HCT116 (cell line): ENCODE results near the gene SIRT6. TPM values are rescaled to one million over a fixed set of nuclear protein-coding genes. Genes with fewer than 3 reads are reported as not detected.

ENCODE experiments used
- ATAC-seq: fragments of 200-7000 bp; cut with Tn5 transposase; 2 replicates; pipeline ENCODE4 v1.9.1; 2020; ENCODE audit warnings: mild to moderate bottlenecking, moderate library complexity
- BruUV-seq: library from RNA; stranded (reverse); fragments of 400-500 nt; replicated peaks from 2 replicates; lab custom pipeline; 2021; lab: Mats Ljungman, UMichigan
- CTCF ChIA-PET: fragments of 300-600 bp; sonication (Branson Sonifier 250); formaldehyde crosslinking; loops from one replicate; lab custom pipeline; 2021; ENCODE audit warnings: antibody characterized with exemption; lab: Charles Lee
- POLR2A ChIA-PET: fragments of 300-600, 350-600 bp; sonication (Branson Sonifier 250); formaldehyde crosslinking; loops from one replicate; lab custom pipeline; 2021; ENCODE audit warnings: antibody characterized with exemption; lab: Charles Lee
- RAD21 ChIA-PET, 2 experiments: fragments of 300-600 bp; sonication (Branson Sonifier 250); formaldehyde crosslinking; loops; one replicate each; lab custom pipeline; 2023; ENCODE audit warnings: low total read pairs in 2 of 2; ENCODE audit not compliant: uncharacterized antibody in 2 of 2, unreplicated experiment in 2 of 2, low non-redundant PET in 1 of 2; lab: Charles Lee
- DNase-seq: peaks from one replicate; pipeline ENCODE4 v3.0.0-alpha.2; 2010; ENCODE audit warnings: low read depth, low spot score
- H2AFZ ChIP-seq: fragments of 200-600 bp; shearing (Covaris generic), sonication (generic); 2 replicates; pipeline ENCODE4 v1.6.1; 2017; ENCODE audit warnings: low read depth, mixed run types, mixed read lengths, antibody characterized with exemption, low read length; ENCODE audit not compliant: poor library complexity, severe bottlenecking
- H3K27ac ChIP-seq: 2 replicates; pipeline ENCODE4 v1.5.1; 2012; ENCODE audit warnings: low read depth, low read length
- H3K27me3 ChIP-seq: fragments of 200-600 bp; sonication (generic); 2 replicates; pipeline ENCODE4 v1.6.1; 2016; ENCODE audit warnings: mixed run types, low read length, mixed read lengths; ENCODE audit not compliant: insufficient read depth
- H3K36me3 ChIP-seq, 2 experiments: fragments of 200-500 bp in 1 of 2; fragments of 200-600 bp in 1 of 2; sonication (Bioruptor generic) in 1 of 2; sonication (generic) in 1 of 2; 2 replicates each; pipeline versions ENCODE4 v1.5.1 to v1.6.1; 2014 to 2016; ENCODE audit warnings: low read length in 2 of 2, inconsistent platforms in 1 of 2, mixed read lengths in 1 of 2, mixed run types in 1 of 2; ENCODE audit not compliant: insufficient read depth in 2 of 2, control insufficient read depth in 1 of 2
- H3K4me1 ChIP-seq, 2 experiments: fragments of 200-600 bp in 1 of 2; sonication (generic) in 1 of 2; 2 replicates each; pipeline versions ENCODE4 v1.5.1 to v1.6.1; 2012 to 2017; ENCODE audit warnings: low read length in 2 of 2, inconsistent platforms in 1 of 2, mild to moderate bottlenecking in 1 of 2, mixed read lengths in 1 of 2, mixed run types in 1 of 2, moderate library complexity in 1 of 2; ENCODE audit not compliant: insufficient read depth in 2 of 2, control insufficient read depth in 1 of 2
- H3K4me2 ChIP-seq: fragments of 200-600 bp; sonication (generic); 2 replicates; pipeline ENCODE4 v1.6.1; 2017; ENCODE audit warnings: mixed run types, low read length, mixed read lengths
- H3K4me3 ChIP-seq, 2 experiments: fragments of 200-600 bp in 1 of 2; sonication (generic) in 1 of 2; replicated peaks in 1 of 2; 2 replicates each; pipeline ENCODE4 v1.5.1; 2011 to 2016; ENCODE audit warnings: low read length in 2 of 2, control low read depth in 1 of 2, low read depth in 1 of 2, mild to moderate bottlenecking in 1 of 2, mixed read lengths in 1 of 2, mixed run types in 1 of 2
- H3K79me2 ChIP-seq: fragments of 200-600 bp; sonication (generic); 2 replicates; pipeline ENCODE4 v1.6.1; 2017; ENCODE audit warnings: mild to moderate bottlenecking, mixed run types, low read length, moderate library complexity, mixed read lengths; ENCODE audit not compliant: insufficient read depth
- H3K9ac ChIP-seq: fragments of 200-600 bp; sonication (generic); 2 replicates; pipeline ENCODE4 v1.6.1; 2016; ENCODE audit warnings: low read length, mixed read lengths
- H3K9me2 ChIP-seq: fragments of 200-600 bp; sonication (generic), shearing (Covaris generic); 2 replicates; pipeline ENCODE4 v1.6.1; 2017; ENCODE audit warnings: mixed run types, mild to moderate bottlenecking, moderate library complexity; ENCODE audit not compliant: insufficient read depth
- H3K9me3 ChIP-seq, 2 experiments: fragments of 200-500 bp in 1 of 2; fragments of 200-600 bp in 1 of 2; sonication (Bioruptor generic) in 1 of 2; sonication (generic) in 1 of 2; 2 replicates each; pipeline ENCODE4 v1.6.1; 2014 to 2017; ENCODE audit warnings: low read length in 2 of 2, mixed read lengths in 2 of 2, inconsistent platforms in 1 of 2, low read depth in 1 of 2, mild to moderate bottlenecking in 1 of 2, mixed run types in 1 of 2, moderate library complexity in 1 of 2; ENCODE audit not compliant: control insufficient read depth in 1 of 2, insufficient read depth in 1 of 2
- H4K20me1 ChIP-seq: fragments of 200-600 bp; sonication (generic), shearing (Covaris generic); 2 replicates; pipeline ENCODE4 v1.6.1; 2017; ENCODE audit warnings: mixed run types, mild to moderate bottlenecking, moderate library complexity; ENCODE audit not compliant: insufficient read depth
- ATF3 ChIP-seq: IDR thresholded peaks from 2 replicates; pipeline ENCODE4 v1.6.1; 2012
- CBX3 ChIP-seq: IDR thresholded peaks from 2 replicates; pipeline ENCODE4 v1.6.1; 2012; ENCODE audit warnings: low read depth
- CEBPB ChIP-seq: IDR thresholded peaks from 2 replicates; pipeline ENCODE4 v1.6.1; 2012; ENCODE audit warnings: low read depth
- CTCF ChIP-seq, 3 experiments: fragments of 200-600 bp in 1 of 3; sonication (generic) in 1 of 3; IDR thresholded peaks in 2 of 3; conservative IDR thresholded peaks in 1 of 3; 2 replicates each; pipeline ENCODE4 v1.5.1; 2012 to 2017; ENCODE audit warnings: low read depth in 2 of 3, low read length in 2 of 3, antibody characterized with exemption in 1 of 3, borderline replicate concordance in 1 of 3, control low read depth in 1 of 3, mild to moderate bottlenecking in 1 of 3, mixed read lengths in 1 of 3, mixed run types in 1 of 3, moderate library complexity in 1 of 3; ENCODE audit not compliant: insufficient read depth in 1 of 3
- EGR1 ChIP-seq: IDR thresholded peaks from 2 replicates; pipeline ENCODE4 v1.6.1; 2012; ENCODE audit warnings: low read depth
- ELF1 ChIP-seq: IDR thresholded peaks from 2 replicates; pipeline ENCODE4 v1.6.1; 2012; ENCODE audit warnings: low read depth, borderline replicate concordance
- EZH2 ChIP-seq: fragments of 200-600 bp; sonication (generic); IDR thresholded peaks from 2 replicates; pipeline ENCODE4 v1.6.1; 2017; ENCODE audit warnings: antibody characterized with exemption, mixed run types
- EZH2phosphoT487 ChIP-seq: fragments of 200-600 bp; IDR thresholded peaks from 2 replicates; pipeline ENCODE4 v1.6.1; 2018; ENCODE audit warnings: antibody characterized with exemption, borderline replicate concordance
- FOSL1 ChIP-seq: IDR thresholded peaks from 2 replicates; pipeline ENCODE4 v1.6.1; 2012; ENCODE audit warnings: low read depth
- POLR2A ChIP-seq: IDR thresholded peaks from 2 replicates; pipeline ENCODE4 v1.7.0; 2011; ENCODE audit warnings: borderline replicate concordance; ENCODE audit not compliant: insufficient read depth, insufficient read length; ENCODE audit errors: extremely low read depth
- POLR2AphosphoS5 ChIP-seq: IDR thresholded peaks from 2 replicates; pipeline ENCODE4 v1.6.1; 2011; ENCODE audit warnings: mild to moderate bottlenecking, low read depth, low read length, moderate library complexity
- SIN3A ChIP-seq: IDR thresholded peaks from 2 replicates; pipeline ENCODE4 v1.6.1; 2012; ENCODE audit warnings: low read depth
- SP1 ChIP-seq: IDR thresholded peaks from 2 replicates; pipeline ENCODE4 v1.6.1; 2012; ENCODE audit warnings: low read depth
- YY1 ChIP-seq: IDR thresholded peaks from 2 replicates; pipeline ENCODE4 v1.6.1; 2011; ENCODE audit warnings: low read length, low read depth, moderate library complexity, mild to moderate bottlenecking; ENCODE audit not compliant: insufficient replicate concordance; ENCODE audit errors: extremely low read depth
- ZFX ChIP-seq: fragments of 450-650 bp; IDR thresholded peaks from 2 replicates; pipeline ENCODE4 v1.6.1; 2017
- intact Hi-C: fragments of 100-400 bp; cut with micrococcal nuclease; formaldehyde crosslinking; loops from 2 replicates; pipeline ENCODE4 v1.10.0; 2022
- total RNA-seq: library from RNA; stranded (reverse); gene quantifications from one replicate; pipeline ENCODE4 v1.2.1, GENCODE V29; 2021; ENCODE audit not compliant: unreplicated experiment

SIRT6 gene
- total RNA-seq, 1 experiment from 2014 or later: 36.3 TPM

- no peaks in the 10 kb centered on the region for H3K9me2 ChIP-seq
- H4K20me1 ChIP-seq: no peaks in the 10 kb centered on the region
- RAD21 ChIA-PET: no interaction called here
- H3K36me3 ChIP-seq: no peaks in the 10 kb centered on the region
- CTCF ChIA-PET: no interaction called here
- H3K4me1 ChIP-seq: peaks cover 14 to 29% of the 10 kb centered on the region in 2 experiments
- H3K9me3 ChIP-seq: no peaks in the 10 kb centered on the region; a peak in 1 of 4 replicates
- BruUV-seq: no TSS peak
- H2AFZ ChIP-seq: no peak overlapping the region
- no peaks in the 10 kb centered on the region for H3K79me2 ChIP-seq
- POLR2A ChIA-PET: no interaction called here
- ATAC-seq: no peak
- no peak for DNase-seq
- intact Hi-C loops: no loop called here
- H3K27me3 ChIP-seq: no peaks in the 10 kb centered on the region
- no peak overlapping the region for H3K9ac ChIP-seq
- no peak overlapping the region for H3K27ac ChIP-seq
- H3K4me3 ChIP-seq: no peak overlapping the region
- H3K4me2 ChIP-seq: no peak overlapping the region
- no peak for TF ChIP-seq CEBPB
- no peak for TF ChIP-seq POLR2A
- no peak for TF ChIP-seq ZFX
- TF ChIP-seq CTCF (IDR thresholded peaks at IDR 0.05 in 2 of 3, conservative IDR thresholded peaks at IDR 0.05 in 1 of 3; ENCODE audit: borderline replicate concordance in 1 of 3, insufficient read depth in 1 of 3, low read depth in 2 of 3, low read length in 2 of 3): no peak
- TF ChIP-seq CBX3: no peak
- TF ChIP-seq ELF1: no peak
- no peak for TF ChIP-seq POLR2AphosphoS5
- no peak for TF ChIP-seq ATF3
- TF ChIP-seq EZH2: no peak
- no peak for TF ChIP-seq SIN3A
- no peak for TF ChIP-seq EGR1
Observed at GRCh38 chr19:4216846-4217245, 34.5 kb upstream of the SIRT6 start.

GRCh38 chr19:4215807-4216206, 33.4 kb upstream of the SIRT6 start:
- Histone ChIP-seq H3K4me2 (no peak overlapping the region), H3K9ac (no peak overlapping the region), H3K27ac (no peak overlapping the region), H3K9me2 (no peaks in the 10 kb centered on the region), H4K20me1 (no peaks in the 10 kb centered on the region), H3K9me3 (no peaks in the 10 kb centered on the region; a peak in 1 of 4 replicates), H3K27me3 (no peaks in the 10 kb centered on the region), H3K4me3 (no peak overlapping the region), H3K4me1 (peaks cover 9 to 20% of the 10 kb centered on the region in 2 experiments), H3K36me3 (no peaks in the 10 kb centered on the region), H3K79me2 (no peaks in the 10 kb centered on the region), H2AFZ (no peak overlapping the region)
- RAD21 ChIA-PET: no interaction called here
- intact Hi-C loops: no loop called here
- CTCF ChIA-PET: no interaction called here
- BruUV-seq: no TSS peak
- POLR2A ChIA-PET: no interaction called here
- TF ChIP-seq EZH2phosphoT487 (no peak), ZFX (no peak), SP1 (no peak), FOSL1 (no peak), POLR2AphosphoS5 (no peak), YY1 (no peak), CTCF (IDR thresholded peaks at IDR 0.05 in 2 of 3, conservative IDR thresholded peaks at IDR 0.05 in 1 of 3; ENCODE audit: borderline replicate concordance in 1 of 3, insufficient read depth in 1 of 3, low read depth in 2 of 3, low read length in 2 of 3) (no peak)
- DNase-seq (no peak), ATAC-seq (no peak)
